GM19035 (cell line): ENCODE data around the gene RTKN.
"Not testable (repeated sequence)": the region's sequence is repeated elsewhere in the genome, so short reads cannot be mapped to it uniquely, and the experiment has no call there.

Source experiments
- ATAC-seq: cut with Tn5 transposase; IDR thresholded peaks from one replicate; pipeline ENCODE4 v1.9.1; 2021; ENCODE audit not compliant: unreplicated experiment

The RTKN gene

DNA sequence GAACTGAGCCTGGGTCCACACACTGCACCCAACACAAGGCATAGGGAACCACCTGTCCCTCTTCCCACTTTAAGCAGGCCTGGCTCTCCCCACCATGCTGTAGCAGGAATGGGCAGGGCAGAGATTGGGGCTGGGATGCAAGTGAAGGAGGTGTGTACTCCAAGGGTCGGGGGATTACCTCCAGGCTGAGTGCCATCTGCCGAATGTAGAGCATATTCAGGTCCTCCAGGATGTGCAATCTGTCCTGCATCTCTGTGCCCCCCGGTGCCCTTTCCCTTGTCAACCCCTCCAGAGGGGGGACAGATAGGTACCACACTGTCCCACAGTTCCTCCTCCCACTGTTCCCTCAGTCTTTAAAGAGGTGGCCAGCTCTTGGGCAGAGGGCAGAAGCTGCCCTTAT, 2.4 kb downstream of the RTKN start:
- ATAC-seq = no peak

DNA sequence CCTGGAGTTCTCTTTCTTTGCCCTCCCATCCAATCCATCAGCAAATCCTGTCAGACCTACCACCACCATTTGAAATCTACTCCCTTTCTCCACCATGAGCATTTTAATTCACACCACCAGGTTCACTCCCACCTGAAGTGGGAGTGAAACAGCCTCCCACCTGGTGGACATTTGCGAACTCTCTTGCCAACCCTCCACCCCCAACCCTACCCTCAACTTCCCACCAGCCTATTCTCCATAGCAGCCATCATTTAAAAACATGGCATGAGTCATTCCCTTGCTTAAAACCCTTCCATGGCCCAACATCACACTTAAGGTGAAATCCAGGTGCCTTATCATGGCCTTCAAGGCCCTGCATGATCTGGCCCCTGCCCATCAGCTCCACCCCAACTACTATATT, 3.5 kb downstream of the RTKN start:
- ATAC-seq = no peak

DNA sequence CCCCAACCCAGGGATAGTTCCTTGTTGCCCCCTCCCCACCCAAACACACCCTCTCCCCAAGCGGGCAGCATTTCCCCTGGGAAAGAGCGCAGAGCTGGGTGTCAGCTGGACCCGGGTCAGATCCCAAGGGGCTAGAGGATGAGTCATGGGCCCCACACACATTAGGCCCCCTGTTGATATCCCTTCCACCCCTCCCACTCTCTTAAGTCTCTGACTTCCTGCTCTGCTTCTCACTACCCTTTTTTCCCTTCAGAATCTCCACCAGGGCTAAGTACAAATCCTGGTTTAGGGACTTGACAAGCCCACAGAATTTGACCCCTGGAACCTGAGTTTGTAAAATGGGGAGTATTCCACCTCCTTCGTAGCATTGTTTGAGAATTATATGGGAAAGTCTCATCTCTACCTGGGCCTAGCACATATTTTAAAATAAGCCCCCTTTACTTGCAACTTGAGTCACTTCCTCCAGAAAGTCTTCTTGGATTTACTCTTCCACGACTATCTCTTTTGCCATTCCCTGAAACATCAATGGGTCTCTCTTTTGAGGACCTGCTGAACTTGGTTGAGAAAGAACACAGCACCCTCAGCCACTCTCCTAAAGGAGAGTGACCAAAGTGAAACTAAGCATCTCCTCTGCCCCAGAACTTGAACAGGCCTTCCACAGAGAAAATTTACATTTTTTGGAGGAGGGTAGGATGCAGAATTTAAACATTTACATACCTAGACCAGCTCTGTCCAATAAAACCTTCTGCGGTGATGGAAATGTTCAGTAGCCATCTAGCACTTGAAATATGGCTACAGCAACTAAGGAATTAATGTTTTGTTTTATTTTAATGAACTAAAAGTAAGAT, 4.7 kb downstream of the RTKN start:
- no peak for ATAC-seq

DNA sequence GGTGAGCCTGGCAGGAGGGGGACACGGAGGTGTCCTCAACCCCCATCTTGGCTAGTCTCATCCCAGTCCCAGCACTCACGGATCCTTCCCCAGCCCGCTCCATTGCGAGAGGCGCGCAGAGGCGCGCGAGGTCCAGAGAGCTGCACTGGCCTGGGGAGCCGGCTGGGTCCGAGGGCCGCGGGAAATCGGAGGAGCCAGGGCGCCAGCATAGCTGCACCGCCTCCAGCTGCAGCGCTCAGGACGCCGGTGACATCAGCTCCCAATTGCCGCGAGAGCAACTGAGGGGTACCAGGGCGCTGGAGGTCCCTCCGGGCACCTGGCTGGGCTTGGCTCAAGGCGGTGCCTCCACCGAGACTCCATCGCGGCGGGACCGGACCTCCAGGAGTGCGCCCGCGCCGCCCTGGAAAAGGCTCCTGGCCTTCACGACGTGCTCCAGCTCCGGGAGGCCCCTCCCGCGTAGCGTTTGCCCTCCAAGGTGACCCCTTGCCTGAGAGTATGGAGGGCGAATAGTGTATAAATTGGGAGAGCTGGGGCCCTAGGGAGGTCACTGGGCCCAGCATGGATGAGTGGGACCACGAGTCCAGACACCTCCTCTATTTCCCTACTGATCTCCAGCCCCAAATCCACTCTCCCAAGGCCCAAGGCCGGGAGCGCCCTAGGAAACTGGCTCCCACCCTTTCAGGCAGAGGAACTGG, 5.5 kb downstream of the RTKN start:
- ATAC-seq = no peak

DNA sequence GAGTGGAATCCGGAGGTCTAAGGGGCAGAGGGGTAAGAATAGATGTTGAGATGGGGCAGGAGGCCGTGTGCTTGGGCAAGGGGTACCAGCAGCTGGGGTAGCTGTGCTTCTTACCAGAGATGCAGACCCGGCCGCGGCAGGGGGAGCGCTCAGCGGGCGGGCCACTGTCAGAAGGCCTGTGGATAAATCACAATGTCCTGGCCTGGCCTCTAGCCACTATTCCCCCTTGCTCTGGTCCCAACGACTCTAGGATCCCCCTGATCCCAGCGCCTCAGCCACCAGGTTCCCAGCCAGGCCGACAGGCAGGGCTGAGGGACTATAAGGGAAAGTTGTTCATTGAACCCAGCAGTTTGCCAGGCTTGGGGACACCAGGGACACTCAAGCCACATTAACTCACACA, 11.2 kb downstream of the RTKN start:
- ATAC-seq = no peak

DNA sequence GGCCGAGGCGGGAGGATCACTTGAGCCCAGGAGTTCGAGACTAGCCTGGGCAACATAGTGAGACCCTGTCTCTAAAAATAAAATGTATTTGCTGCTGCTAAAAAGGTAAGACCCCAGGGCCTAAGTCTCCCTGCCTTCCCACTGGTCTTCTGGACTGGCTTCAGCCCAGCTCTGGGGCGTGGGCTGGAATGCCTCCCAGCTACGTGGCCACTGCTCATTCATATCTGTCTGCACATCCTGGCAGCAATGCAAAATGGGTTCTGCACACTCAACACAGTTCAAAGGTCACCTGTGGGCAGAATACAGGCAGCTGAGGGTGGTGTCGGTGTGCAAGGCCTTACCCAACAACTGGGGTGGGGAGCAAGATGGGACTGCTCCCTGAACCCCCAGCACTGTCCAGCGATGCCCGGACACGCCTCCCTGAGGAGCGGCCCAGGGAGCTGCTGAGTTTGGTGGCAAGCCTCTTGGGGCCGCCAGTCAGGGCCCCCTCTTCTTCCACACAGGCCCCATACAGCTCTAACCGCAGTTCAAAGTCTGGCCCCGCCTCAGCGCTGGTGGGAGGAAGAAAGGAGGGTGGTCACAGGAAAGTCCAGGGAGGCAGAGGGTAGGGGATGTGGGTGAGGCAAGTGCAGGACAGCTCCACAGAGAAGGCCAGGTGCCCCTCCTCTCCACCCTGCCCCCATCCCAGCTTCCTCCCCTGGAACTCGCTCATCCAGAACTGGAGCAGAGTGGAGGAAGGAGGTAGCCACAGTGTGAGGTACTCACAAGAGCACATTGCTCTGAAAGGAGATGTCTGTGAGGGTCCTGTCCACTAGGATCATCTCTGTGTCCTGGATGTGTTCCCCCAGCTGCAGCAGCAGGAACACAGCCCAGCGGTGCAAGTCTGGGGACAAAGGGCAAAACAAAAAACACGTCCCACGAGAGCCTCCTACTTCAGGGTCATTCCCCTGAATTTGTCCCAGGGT, 12.0 kb downstream of the RTKN start:
- ATAC-seq = no peak

DNA sequence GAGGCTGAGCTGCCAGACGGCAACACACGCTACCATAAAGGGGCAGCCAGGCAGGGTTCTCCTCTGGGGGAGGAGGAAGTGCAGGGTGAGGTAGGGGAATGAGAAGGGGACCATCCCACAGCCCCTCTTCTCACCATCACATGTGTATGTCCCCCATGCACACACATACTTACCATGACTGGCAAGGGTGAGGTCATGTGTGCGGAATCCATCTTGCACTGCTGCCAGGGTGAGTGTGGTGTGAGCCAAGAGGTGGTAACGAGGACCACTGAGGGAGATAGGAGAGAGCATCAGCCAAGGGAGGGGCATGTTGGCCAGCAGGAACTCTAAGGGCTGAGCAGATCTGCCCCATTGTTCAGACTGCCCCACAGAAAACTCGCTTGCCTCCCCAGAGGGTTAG, 13.1 kb downstream of the RTKN start:
- ATAC-seq = no peak

DNA sequence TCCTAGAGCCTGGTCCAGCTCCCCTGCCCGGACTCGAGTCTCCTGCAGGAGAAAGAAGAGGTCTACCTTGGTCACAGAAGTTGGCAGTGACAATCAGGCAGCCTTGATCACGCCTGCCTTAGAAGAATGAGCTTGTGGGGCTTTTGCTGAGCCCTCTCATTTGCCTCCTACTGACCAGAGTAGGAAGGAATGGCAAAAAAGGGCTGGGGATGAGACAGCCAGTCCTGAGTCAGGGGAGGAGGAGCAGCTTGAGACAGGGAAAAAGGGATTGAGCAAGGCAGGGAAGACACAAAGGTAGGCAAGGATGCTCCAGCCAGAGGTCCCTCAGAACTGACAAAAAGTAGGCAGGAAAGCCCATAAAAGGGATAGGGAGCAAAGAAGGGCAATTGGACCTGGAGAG, 14.2 kb downstream of the RTKN start:
- ATAC-seq = no peak

DNA sequence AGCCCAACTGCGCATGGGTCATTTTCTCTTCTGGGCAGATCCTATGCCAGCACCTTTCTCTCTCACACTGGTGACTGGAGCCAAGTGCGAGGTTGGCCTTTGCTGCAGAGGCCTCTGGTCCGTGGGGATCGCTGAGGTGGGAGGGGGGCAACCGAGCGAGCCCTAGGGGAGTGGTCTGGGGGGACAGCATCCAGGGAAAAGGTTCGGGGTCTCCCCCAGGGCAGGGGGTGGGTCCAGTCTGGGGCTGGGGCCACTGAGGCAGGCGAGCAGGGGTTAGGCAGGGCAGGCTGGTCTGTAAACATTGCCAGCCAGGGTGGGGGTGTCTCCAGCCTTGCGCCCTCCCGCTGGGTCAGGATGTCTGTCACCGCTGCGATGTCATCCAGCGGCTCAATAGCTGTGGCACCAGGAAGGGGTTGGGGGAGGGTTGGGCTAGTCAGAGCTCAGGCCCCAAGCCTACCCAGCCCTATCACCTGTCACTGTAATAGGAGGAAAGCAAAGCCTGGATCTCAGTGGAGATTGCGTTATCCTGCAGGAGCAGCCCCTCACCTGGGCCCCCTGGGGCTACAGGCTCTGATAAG, 15.5 kb downstream of the RTKN start:
- ATAC-seq = no peak

DNA sequence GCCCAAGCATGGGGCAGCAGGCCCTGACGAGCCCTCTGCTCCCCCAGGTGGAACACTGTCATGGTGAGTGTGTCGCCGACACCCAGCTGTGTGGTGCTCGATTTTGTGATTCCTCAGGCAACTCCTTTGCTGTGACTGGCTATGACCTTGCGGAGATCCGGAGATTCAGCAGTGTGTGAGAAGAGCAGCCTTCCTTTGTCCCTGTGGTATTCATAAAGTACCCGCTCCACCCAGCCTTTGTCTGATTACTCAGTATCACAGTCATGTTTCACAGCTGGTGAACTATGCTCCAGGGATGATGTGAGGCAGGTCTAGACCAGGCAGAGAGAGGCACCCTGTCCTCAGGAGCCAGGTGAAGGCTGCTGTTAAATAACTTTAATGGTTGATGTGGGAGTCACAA, 16.2 kb downstream of the RTKN start:
- ATAC-seq = no peak

DNA sequence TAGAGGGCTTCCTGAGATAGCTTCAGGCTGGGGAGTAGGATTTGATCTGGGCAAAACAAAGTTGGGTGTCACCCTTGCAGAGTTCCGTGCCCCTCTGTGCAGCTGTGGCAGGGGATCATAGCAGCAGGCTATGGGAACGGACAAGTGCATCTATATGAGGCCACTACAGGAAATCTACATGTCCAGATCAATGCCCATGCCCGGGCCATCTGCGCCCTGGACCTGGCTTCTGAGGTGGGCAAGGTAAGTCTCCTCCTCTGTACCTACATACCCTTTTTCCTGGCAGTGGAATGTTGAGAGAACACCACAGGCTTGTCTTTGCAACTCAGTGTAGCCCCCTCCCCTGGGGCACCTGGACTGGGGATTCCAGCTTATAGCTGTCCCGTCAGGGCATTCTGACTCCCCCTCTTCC, 16.7 kb downstream of the RTKN start:
- ATAC-seq = no peak

DNA sequence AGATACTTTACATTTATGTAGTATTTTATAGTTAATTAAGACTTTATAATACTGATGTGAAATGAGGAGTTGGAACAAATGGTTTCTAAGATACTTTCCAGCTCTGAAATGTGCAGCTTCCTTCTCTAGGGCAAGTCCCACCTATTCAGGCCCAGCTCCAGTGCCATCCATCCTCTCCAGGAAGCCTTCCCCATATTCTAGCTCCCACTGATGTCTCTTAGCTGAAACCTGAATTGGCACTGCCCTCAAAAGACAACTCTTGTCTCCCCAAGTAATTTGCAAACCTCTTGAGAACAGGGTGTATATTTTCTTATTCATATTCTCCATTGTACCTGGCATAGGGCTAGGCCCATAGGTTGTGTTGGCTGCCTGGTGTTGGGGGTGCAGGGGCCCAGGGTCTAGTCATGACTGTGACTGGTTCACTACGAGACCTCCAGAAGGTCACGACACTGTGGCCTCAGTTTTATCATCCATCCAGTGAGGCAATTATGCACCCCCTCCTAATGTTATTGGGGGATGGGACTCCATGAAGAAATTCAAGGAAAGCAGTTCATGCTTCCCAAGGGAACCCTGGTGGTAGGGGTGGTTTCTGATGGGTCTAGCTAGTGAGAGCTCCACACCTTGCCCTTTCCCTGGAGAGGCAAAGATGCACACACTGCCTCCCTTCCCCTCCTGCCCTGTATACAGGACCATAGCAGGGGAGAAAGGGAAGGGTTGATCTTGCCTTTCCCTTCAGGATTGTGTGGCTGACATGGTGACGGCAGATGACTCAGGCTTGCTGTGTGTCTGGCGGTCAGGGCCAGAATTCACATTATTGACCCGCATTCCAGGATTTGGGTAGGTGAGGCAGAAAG, 17.4 kb downstream of the RTKN start:
- ATAC-seq = no peak

DNA sequence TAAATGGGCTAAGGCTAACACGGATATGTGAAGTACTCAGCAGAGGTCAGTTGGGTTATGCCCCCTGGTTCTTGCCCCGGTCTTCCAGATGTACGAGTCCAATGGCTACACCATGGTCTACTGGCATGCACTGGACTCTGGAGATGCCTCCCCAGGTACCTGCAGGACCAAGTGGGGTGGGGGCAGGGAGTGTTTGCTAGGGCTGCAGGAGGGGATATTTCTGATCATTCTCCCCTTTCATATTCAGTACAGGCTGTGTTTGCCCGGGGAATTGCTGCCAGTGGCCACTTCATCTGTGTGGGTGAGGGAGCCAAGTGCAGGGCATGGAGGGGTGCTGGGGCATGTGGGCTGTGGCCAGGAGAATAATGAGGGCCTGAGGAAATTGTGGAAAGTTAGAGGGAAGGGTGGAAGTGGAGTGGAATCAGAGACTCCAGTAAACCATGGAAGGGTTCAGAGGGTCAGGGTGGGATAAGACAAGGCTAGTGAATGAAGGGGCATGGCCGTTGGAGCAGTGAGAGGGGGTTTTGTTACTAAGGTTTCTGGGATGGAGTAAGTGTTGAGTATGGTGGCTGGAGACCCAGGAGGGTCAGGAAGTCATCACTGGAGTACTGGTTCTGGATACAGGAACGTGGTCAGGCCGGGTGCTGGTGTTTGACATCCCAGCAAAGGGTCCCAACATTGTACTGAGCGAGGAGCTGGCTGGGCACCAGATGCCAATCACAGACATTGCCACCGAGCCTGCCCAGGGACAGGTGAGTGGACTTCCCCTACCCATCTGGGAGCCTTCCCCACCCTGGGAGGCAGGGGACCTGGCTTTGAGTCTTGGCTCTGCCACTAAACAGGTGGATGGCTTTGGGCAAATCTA, 18.3 kb downstream of the RTKN start:
- no peak for ATAC-seq

DNA sequence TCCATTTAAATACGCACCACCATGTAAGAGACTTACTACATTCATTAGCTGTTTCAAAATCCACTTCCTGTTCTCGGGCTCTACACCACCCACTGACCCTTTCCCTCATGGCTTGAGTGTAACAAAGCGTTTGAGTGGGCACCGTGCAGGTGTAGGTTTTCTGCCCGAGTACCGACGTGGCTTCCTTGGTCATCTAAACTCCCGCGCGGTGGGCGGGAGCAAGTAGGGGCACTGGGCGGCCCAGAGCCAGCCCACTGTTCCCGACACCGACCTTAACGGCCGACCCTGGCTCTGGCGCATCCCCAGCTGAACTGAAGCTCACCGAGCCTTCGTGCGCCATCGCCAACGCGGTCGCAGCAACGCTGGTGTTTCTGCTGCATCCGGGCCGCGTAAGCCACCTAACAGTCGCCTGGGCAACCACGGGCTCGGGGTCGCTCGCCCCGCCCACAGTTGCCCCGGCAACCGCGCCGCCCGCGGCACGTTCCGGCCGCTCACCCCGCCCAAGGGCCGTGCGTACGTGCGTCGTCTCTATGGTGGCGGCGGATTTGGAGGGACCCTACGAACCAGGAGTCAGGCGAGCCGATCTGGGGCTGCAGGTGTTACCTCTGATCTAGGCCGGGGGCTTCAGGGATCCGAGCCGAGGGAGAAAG, 20.4 kb downstream of the RTKN start, which contains the start of the genes C2orf81 and WDR54:
TSS of gene C2orf81 (minus strand) at position 399 of the 650 bp plus-strand sequence. CDS start at position 340, 59 bp downstream.
TSS of gene WDR54 (plus strand) at position 510 of the 650 bp plus-strand sequence. CDS start 424 bp downstream, outside the sequence.
- peak; percentile 93 for ATAC-seq

DNA sequence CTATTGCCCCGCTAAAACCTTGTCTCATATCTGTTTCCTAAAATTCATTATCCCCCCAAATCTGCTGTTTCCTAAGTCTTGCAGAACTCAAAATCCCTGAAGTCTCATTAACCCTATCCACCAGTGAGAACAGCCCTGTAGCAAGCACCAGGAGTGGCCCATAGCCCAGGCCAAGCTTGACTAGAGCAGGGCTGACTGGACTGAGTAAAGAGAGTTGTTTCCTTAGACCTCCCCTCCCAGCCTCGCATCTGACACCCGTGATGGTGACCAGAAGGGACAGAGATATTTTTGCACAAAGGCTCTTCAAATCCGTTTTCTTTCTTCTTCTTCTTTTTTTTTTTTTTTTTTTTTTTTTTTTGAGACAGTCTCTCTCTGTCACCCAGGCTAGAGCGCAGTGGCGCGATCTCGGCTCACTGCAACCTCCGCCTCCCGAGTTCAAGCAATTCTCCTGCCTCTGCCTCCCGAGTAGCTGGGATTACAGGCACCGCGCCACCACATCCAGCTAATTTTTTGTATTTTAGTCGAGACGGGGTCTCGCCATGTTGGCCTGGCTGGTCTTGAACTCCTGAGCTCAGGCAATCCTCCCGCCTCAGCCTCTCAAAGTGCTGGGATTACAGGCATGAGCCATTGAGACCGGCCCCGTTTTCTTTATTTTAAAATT, 21.2 kb downstream of the RTKN start:
- not testable (repeated sequence) for ATAC-seq

DNA sequence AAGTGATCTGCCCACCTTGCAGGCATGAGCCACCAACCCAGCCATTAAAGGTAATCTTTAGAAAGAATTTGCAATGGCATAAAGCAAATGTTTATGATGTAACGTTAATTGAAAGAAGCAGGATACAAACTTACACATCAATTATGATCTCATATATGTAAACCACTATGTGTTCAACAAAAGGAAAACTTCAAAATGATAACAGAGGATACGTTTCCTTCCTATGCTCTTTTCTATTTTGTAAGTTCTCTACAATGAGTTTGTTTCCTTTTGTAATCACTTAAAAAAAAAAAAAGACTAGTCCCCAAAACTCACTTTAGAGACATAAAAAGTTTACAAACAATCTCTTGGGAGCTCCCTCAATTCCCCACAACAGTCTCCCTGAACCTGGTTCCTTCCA, 21.7 kb downstream of the RTKN start:
- ATAC-seq = no peak

DNA sequence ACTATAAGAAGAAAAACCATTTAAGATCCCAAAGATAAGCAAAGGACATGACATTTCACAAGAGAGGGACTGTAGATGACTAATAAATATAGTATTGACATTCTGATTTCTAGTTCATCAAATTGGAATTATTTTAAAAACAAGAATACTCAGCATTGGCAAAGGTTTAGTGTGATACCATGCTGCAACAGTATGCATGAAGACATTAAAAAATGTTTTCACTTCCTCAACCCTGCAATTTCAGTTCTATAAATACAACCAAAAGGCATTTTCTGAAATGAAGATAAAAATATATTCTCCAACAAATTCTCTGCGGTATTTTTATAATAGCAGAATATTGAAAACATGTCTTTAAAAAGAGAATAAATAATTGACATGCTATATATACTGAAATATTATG, 22.4 kb downstream of the RTKN start:
- no peak for ATAC-seq

DNA sequence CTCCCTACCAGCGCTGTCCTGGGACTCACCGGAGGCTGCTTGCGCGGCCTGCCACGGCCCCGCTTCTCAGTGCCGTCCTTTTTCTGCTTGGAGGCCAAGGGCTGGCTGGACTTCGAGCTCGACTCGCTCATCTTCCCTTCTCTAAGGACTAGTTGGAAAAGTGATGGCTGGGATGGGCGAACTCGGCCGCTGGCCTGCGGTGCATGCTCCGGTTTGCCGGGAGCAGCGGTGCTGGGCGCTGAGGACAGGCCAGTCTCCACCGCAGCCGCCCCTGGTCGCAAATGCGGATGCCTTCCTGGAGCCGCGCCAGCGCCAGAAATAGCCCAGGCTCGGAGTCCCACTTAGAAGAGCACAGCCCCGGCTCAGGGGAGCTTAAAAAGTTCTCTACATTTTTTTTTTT, 23.4 kb downstream of the RTKN start:
- ATAC-seq = no peak
